GM12878 (cell line): Measurements from ENCODE around the gene IFI27L2. TPM values are rescaled to one million over a fixed set of nuclear protein-coding genes. Genes with fewer than 3 reads are reported as not detected.

Experiments used
- ATAC-seq: fragments of 200-7000 bp; cut with Tn5 transposase; 3 replicates; pipeline ENCODE4 v1.9.1; 2020; ENCODE audit warnings: mild to moderate bottlenecking, moderate library complexity
- BruUV-seq: library from RNA; stranded (reverse); fragments of 400-500 nt; replicated peaks from 2 replicates; lab custom pipeline; 2021; lab: Mats Ljungman, UMichigan
- CTCF ChIA-PET: fragments of 300-600 bp; sonication (Branson Sonifier 250); formaldehyde crosslinking; extraction: SDS; loops from one replicate; lab custom pipeline; 2021; ENCODE audit warnings: inconsistent platforms; lab: Yijun Ruan, JAX
- POLR2A ChIA-PET: fragments of 350-600 bp; formaldehyde crosslinking; extraction: SDS; loops from one replicate; lab custom pipeline; 2021; ENCODE audit warnings: inconsistent platforms; lab: Charles Lee
- RAD21 ChIA-PET: fragments of 300-600 bp; sonication (Branson Sonifier 250); formaldehyde crosslinking; loops from one replicate; lab custom pipeline; 2023; ENCODE audit warnings: antibody characterized with exemption; ENCODE audit not compliant: unreplicated experiment; lab: Charles Lee
- SMC1A ChIA-PET: fragments of 300-600 bp; sonication (Branson Sonifier 250); formaldehyde crosslinking; loops from one replicate; lab custom pipeline; 2023; ENCODE audit not compliant: unreplicated experiment, uncharacterized antibody; lab: Charles Lee
- DNase-seq: peaks from one replicate; pipeline ENCODE4 v3.0.0-alpha.2; 2011; ENCODE audit warnings: low read depth, low spot score
- FAIRE-seq: peaks from 3 replicates; lab custom pipeline; 2011; peaks lifted over from hg19 to GRCh38; lab: Jason Lieb, UNC
- H2AFZ ChIP-seq: 2 replicates; pipeline ENCODE4 v1.6.0; 2011; ENCODE audit warnings: low read depth, low read length, control low read depth; ENCODE audit not compliant: control insufficient read depth
- H3K27ac ChIP-seq: 2 replicates; pipeline ENCODE4 v1.5.1; 2011; ENCODE audit warnings: control low read depth; ENCODE audit not compliant: control insufficient read depth, insufficient read depth
- H3K27me3 ChIP-seq, 2 experiments: replicated peaks in 1 of 2; 2 replicates each; pipeline versions ENCODE4 v1.6.0 to v1.6.1; 2011; ENCODE audit warnings: low read length in 1 of 2; ENCODE audit not compliant: control insufficient read depth in 2 of 2, insufficient read depth in 2 of 2
- H3K36me3 ChIP-seq, 2 experiments: 2 replicates each; pipeline ENCODE4 v1.5.1; 2011; ENCODE audit warnings: low read length in 1 of 2; ENCODE audit not compliant: control insufficient read depth in 2 of 2, insufficient read depth in 2 of 2
- H3K4me1 ChIP-seq: 2 replicates; pipeline ENCODE4 v1.6.1; 2011; ENCODE audit warnings: mild to moderate bottlenecking, low read length, moderate library complexity, mixed read lengths; ENCODE audit not compliant: control insufficient read depth, insufficient read depth
- H3K4me2 ChIP-seq: 2 replicates; pipeline ENCODE4 v1.6.0; 2011; ENCODE audit warnings: control low read depth; ENCODE audit not compliant: control insufficient read depth, insufficient read depth
- H3K4me3 ChIP-seq: fragments of 200-600 bp; sonication (generic); 2 replicates; pipeline ENCODE4 v1.5.1; 2016
- H3K79me2 ChIP-seq: 2 replicates; pipeline ENCODE4 v1.6.0; 2011; ENCODE audit warnings: low read length; ENCODE audit not compliant: control insufficient read depth, insufficient read depth
- H3K9ac ChIP-seq: 2 replicates; pipeline ENCODE4 v1.8.0; 2011; ENCODE audit warnings: low read length, control low read depth, mixed read lengths; ENCODE audit not compliant: control insufficient read depth, insufficient read depth
- H3K9me3 ChIP-seq: replicated peaks from 3 replicates; pipeline ENCODE4 v1.5.1; 2011; ENCODE audit warnings: mild to moderate bottlenecking, low read length; ENCODE audit not compliant: control insufficient read depth, insufficient read depth
- H4K20me1 ChIP-seq: 2 replicates; pipeline ENCODE4 v1.6.0; 2011; ENCODE audit not compliant: control insufficient read depth, insufficient read depth
- CEBPZ ChIP-seq: fragments of 150-350 bp; IDR thresholded peaks from 2 replicates; pipeline ENCODE4 v1.6.1; 2016; ENCODE audit warnings: low read depth, low read length
- EED ChIP-seq: sonication (generic); IDR thresholded peaks from 2 replicates; pipeline ENCODE4 v1.6.1; 2016; ENCODE audit warnings: antibody characterized with exemption, low read depth
- HDAC6 ChIP-seq: fragments of 200-600 bp; sonication (generic); IDR thresholded peaks from one replicate; pipeline ENCODE4 v1.8.0; 2017; ENCODE audit warnings: antibody characterized with exemption; ENCODE audit not compliant: unreplicated experiment
- HSF1 ChIP-seq: fragments of 150-350 bp; IDR thresholded peaks from 2 replicates; pipeline ENCODE4 v1.6.1; 2014; ENCODE audit warnings: mild to moderate bottlenecking, low read depth, low read length
- LARP7 ChIP-seq: fragments of 450-650 bp; IDR thresholded peaks from 2 replicates; pipeline ENCODE4 v1.6.1; 2017; ENCODE audit warnings: mild to moderate bottlenecking
- MEF2A ChIP-seq: IDR thresholded peaks from 2 replicates; pipeline ENCODE4 v1.6.1; 2011; ENCODE audit warnings: low read depth, mild to moderate bottlenecking, low read length, moderate library complexity; ENCODE audit not compliant: insufficient read depth
- MLLT1 ChIP-seq: fragments of 450-650 bp; IDR thresholded peaks from 2 replicates; pipeline ENCODE4 v1.6.1; 2016; ENCODE audit warnings: mild to moderate bottlenecking
- MXI1 ChIP-seq: fragments of 150-350 bp; IDR thresholded peaks from 2 replicates; pipeline ENCODE4 v1.6.1; 2011; ENCODE audit warnings: low read depth, mild to moderate bottlenecking, inconsistent platforms, low read length, improper control_type of control experiment
- NR2F1 ChIP-seq: fragments of 450-650 bp; conservative IDR thresholded peaks from 2 replicates; pipeline ENCODE4 v1.6.1; 2017; ENCODE audit warnings: mild to moderate bottlenecking
- PKNOX1 ChIP-seq: fragments of 450-650 bp; IDR thresholded peaks from 2 replicates; pipeline ENCODE4 v1.6.1; 2016; ENCODE audit warnings: mild to moderate bottlenecking
- ZBTB33 ChIP-seq: fragments of 450-650 bp; IDR thresholded peaks from 2 replicates; pipeline ENCODE4 v1.6.1; 2017; ENCODE audit warnings: mild to moderate bottlenecking
- ZNF217 ChIP-seq: fragments of 450-650 bp; IDR thresholded peaks from 2 replicates; pipeline ENCODE4 v1.6.1; 2017; ENCODE audit warnings: antibody characterized with exemption, mild to moderate bottlenecking
- ZSCAN29 ChIP-seq: fragments of 450-650 bp; IDR thresholded peaks from 2 replicates; pipeline ENCODE4 v1.6.1; 2017; ENCODE audit warnings: mild to moderate bottlenecking, moderate library complexity
- ZZZ3 ChIP-seq: IDR thresholded peaks from 2 replicates; pipeline ENCODE4 v1.6.1; 2011; ENCODE audit warnings: low read depth; ENCODE audit not compliant: control insufficient read depth, insufficient read length
- WGBS: methylation state at CpG from one replicate; pipeline ENCODE4 v1.1.6; 2016; ENCODE audit warnings: low lambda C conversion rate; ENCODE audit not compliant: insufficient replicate concordance, insufficient coverage; ENCODE audit errors: missing lambda C conversion rate; 5-methylcytosine and 5-hydroxymethylcytosine counted together
- in situ Hi-C: fragments of 300-500 bp; cut with MboI; formaldehyde crosslinking; loops from 9 replicates; pipeline ENCODE4 v1.14.3; 2018; ENCODE audit warnings: mixed read lengths
- intact Hi-C: fragments of 100-400 bp; cut with micrococcal nuclease; formaldehyde crosslinking; loops from one replicate; pipeline ENCODE4 v1.14.2; 2022; ENCODE audit not compliant: unreplicated experiment
- polyA plus RNA-seq, 11 experiments: library from polyadenylated mRNA; depleted of rRNA in 4 of 11; unstranded in 6 of 11; stranded (reverse) in 5 of 11; fragments of >200 nt; fragmentation: Nextera tagmentation in 4 of 11; fragmentation: Illumina TruSeq in 1 of 11; extraction: Ambion mirVana in 4 of 11; extraction: Trizol in 1 of 11; gene quantifications; 1 replicate in 1 of 11; 2 replicates in 10 of 11; pipeline versions ENCODE4 v1.2.1 to v1.2.3, GENCODE V29; 2011 to 2016; ENCODE audit warnings: inconsistent platforms in 2 of 11, missing spikeins in 2 of 11, low read depth in 1 of 11
- total RNA-seq, 4 experiments: library from RNA; depleted of rRNA in 3 of 4; stranded (reverse); fragments of >200 nt in 3 of 4; fragmentation: Illumina TruSeq in 1 of 4; extraction: Trizol in 1 of 4; gene quantifications; 2 replicates each; pipeline versions ENCODE4 v1.2.1 to v1.2.3, GENCODE V29; 2013 to 2021

IFI27L2 gene
- total and polyA plus RNA-seq, 10 of the 15 experiments (the other 5 are each of a cell fraction or from before 2014, with no cell fraction given) = 26.6 to 134 (median 60.3) TPM

- DNase-seq = no peak
- SMC1A ChIA-PET = interaction anchor here (0.6 kb wide), 1 partner anchor 1278 kb away, joined by 3 read pairs; no protein-coding TSS in a partner anchor
- H3K79me2 ChIP-seq = no peaks in the 10 kb centered on the region
- ATAC-seq = no peak
- BruUV-seq = no TSS peak
- RAD21 ChIA-PET = no interaction called here
- intact Hi-C loops = no loop called here
- H4K20me1 ChIP-seq = no peaks in the 10 kb centered on the region
- no peaks in the 10 kb centered on the region for H3K9me3 ChIP-seq
- no peak overlapping the region for H3K27ac ChIP-seq
- in situ Hi-C loops = no loop called here
- POLR2A ChIA-PET = no interaction called here
- no peak for FAIRE-seq
- CTCF ChIA-PET = interaction anchor here (0.6 kb wide), 1 partner anchor 17 kb away, joined by 3 read pairs; no protein-coding TSS in a partner anchor
- no peak overlapping the region for H3K9ac ChIP-seq
- H3K27me3 ChIP-seq = no peaks in the 10 kb centered on the region
- H3K4me2 ChIP-seq = no peak overlapping the region
- no peaks in the 10 kb centered on the region; a peak in 1 of 4 replicates for H3K36me3 ChIP-seq
- no peaks in the 10 kb centered on the region for H3K4me1 ChIP-seq
- no peak overlapping the region for H2AFZ ChIP-seq
- WGBS = 86% methylated on average over 4 of the region's 4 CpGs
- H3K4me3 ChIP-seq = no peak overlapping the region
- TF ChIP-seq MLLT1 (no peak), ZBTB33 (no peak), ZZZ3 (no peak), MEF2A (no peak), CEBPZ (no peak), ZSCAN29 (no peak), LARP7 (no peak), HDAC6 (no peak), PKNOX1 (no peak), HSF1 (no peak), MXI1 (no peak), EED (no peak), ZNF217 (no peak), NR2F1 (no peak)
These were observed 28.6 kb downstream of the IFI27L2 start for GRCh38 chr14:94100847-94101246.
